Body of pancreas (tissue), 4 donors: ENCODE measurements around the gene STX2.

ENCODE experiments used
- POLR2A ChIP-seq, 3 donors: fragments of 450-650 bp; IDR thresholded peaks; one replicate each; pipeline ENCODE4 v1.6.1; 2016; ENCODE audit warnings: antibody characterized with exemption in 3 of 3, mild to moderate bottlenecking in 2 of 3
- TF ChIP-seq, protein P1 (sequence below), 7 experiments: fragments of 450-650 bp in 4 of 7; fragments of 200-600 bp in 3 of 7; sonication (generic) in 3 of 7; IDR thresholded peaks; one replicate each; pipeline ENCODE4 v1.5.1; 2016 to 2019; ENCODE audit warnings: antibody characterized with exemption in 7 of 7

DNA sequence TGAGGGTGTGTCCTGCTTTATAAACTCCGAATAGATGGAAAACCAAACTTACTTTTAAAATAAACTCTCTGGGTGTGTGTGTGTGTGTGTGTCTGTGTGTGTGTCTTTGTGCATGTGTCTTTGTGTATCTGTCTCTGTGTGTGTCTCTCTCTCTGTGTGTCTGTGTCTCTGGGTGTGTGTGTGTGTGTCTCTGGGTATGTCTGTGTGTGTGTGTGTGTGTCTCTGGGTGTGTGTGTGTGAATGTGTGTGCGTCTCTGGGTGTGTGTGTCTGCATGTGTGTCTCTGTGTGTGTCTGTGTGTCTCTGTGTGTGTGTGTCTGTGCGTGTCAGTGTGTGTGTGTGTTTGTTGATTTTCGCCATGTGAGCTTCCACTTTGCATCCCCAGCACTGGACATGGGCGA is 42.0 kb upstream of the STX2 start:
- TF ChIP-seq, protein P1, sequence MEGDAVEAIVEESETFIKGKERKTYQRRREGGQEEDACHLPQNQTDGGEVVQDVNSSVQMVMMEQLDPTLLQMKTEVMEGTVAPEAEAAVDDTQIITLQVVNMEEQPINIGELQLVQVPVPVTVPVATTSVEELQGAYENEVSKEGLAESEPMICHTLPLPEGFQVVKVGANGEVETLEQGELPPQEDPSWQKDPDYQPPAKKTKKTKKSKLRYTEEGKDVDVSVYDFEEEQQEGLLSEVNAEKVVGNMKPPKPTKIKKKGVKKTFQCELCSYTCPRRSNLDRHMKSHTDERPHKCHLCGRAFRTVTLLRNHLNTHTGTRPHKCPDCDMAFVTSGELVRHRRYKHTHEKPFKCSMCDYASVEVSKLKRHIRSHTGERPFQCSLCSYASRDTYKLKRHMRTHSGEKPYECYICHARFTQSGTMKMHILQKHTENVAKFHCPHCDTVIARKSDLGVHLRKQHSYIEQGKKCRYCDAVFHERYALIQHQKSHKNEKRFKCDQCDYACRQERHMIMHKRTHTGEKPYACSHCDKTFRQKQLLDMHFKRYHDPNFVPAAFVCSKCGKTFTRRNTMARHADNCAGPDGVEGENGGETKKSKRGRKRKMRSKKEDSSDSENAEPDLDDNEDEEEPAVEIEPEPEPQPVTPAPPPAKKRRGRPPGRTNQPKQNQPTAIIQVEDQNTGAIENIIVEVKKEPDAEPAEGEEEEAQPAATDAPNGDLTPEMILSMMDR (IDR thresholded peaks at IDR 0.05): no peak
- no peak for TF ChIP-seq POLR2A (IDR thresholded peaks at IDR 0.05)
